ENCODE measurements around the gene CFAP46. TPM values are rescaled to one million over a fixed set of nuclear protein-coding genes. Genes with fewer than 3 reads are reported as not detected.

Gene CFAP46
- total RNA-seq, 2 experiments from 2014 or later: not detected

- ChIA-PET POLR2A (no interaction called here), CTCF (no interaction called here)
- Mint-ChIP-seq H3K36me3 (ENCODE audit: low read depth) (no peaks in the 10 kb centered on the region), H3K4me3 (no peak overlapping the region), H3K4me1 (ENCODE audit: low read depth) (no peaks in the 10 kb centered on the region), H3K9me3 (no peaks in the 10 kb centered on the region), H3K27me3 (peaks cover 10% of the 10 kb centered on the region), H3K27ac (no peak overlapping the region)
- H3K27me3 ChIP-seq (ENCODE audit: control insufficient read depth in 1 of 2, insufficient read depth in 2 of 2, low read length in 2 of 2): no peaks in the 10 kb centered on the region
- ATAC-seq (ENCODE audit: poor library complexity) (no peak), DNase-seq (no peak)
- intact Hi-C loops (cut with DNase I, micrococcal nuclease): no loop called here
- peaks cover 0 to 19% of the 10 kb centered on the region in 2 experiments for H3K9me3 ChIP-seq (ENCODE audit: control insufficient read depth in 1 of 2, insufficient read depth in 1 of 2, low read length in 2 of 2)
- TF ChIP-seq, protein P1, sequence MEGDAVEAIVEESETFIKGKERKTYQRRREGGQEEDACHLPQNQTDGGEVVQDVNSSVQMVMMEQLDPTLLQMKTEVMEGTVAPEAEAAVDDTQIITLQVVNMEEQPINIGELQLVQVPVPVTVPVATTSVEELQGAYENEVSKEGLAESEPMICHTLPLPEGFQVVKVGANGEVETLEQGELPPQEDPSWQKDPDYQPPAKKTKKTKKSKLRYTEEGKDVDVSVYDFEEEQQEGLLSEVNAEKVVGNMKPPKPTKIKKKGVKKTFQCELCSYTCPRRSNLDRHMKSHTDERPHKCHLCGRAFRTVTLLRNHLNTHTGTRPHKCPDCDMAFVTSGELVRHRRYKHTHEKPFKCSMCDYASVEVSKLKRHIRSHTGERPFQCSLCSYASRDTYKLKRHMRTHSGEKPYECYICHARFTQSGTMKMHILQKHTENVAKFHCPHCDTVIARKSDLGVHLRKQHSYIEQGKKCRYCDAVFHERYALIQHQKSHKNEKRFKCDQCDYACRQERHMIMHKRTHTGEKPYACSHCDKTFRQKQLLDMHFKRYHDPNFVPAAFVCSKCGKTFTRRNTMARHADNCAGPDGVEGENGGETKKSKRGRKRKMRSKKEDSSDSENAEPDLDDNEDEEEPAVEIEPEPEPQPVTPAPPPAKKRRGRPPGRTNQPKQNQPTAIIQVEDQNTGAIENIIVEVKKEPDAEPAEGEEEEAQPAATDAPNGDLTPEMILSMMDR (IDR thresholded peaks at IDR 0.05): no peak
- H3K4me3 ChIP-seq (ENCODE audit: low read length): no peak overlapping the region
- no peak overlapping the region for H3K27ac ChIP-seq (ENCODE audit: low read depth in 1 of 2, low read length in 2 of 2)
- no peaks in the 10 kb centered on the region for H3K36me3 ChIP-seq (ENCODE audit: insufficient read depth, low read length)
- no peaks in the 10 kb centered on the region for H3K4me1 ChIP-seq (ENCODE audit: insufficient read depth, low read length)
These were observed 42.1 kb downstream of the CFAP46 start for GRCh38 chr10:132900211-132900756.

GRCh38 chr10:132899751-132900065 lies 42.7 kb downstream of the CFAP46 start:
- Mint-ChIP-seq H3K27ac (no peak overlapping the region), H3K4me1 (ENCODE audit: low read depth) (no peaks in the 10 kb centered on the region), H3K9me3 (no peaks in the 10 kb centered on the region), H3K27me3 (peaks cover 5% of the 10 kb centered on the region), H3K4me3 (no peak overlapping the region), H3K36me3 (ENCODE audit: low read depth) (no peaks in the 10 kb centered on the region)
- Histone ChIP-seq H3K36me3 (ENCODE audit: insufficient read depth, low read length) (no peaks in the 10 kb centered on the region), H3K4me1 (ENCODE audit: insufficient read depth, low read length) (no peaks in the 10 kb centered on the region), H3K27ac (ENCODE audit: low read depth in 1 of 2, low read length in 2 of 2) (no peak overlapping the region), H3K9me3 (ENCODE audit: control insufficient read depth in 1 of 2, insufficient read depth in 1 of 2, low read length in 2 of 2) (peaks cover 0 to 16% of the 10 kb centered on the region in 2 experiments), H3K27me3 (ENCODE audit: control insufficient read depth in 1 of 2, insufficient read depth in 2 of 2, low read length in 2 of 2) (no peaks in the 10 kb centered on the region), H3K4me3 (ENCODE audit: low read length) (no peak overlapping the region)
- intact Hi-C loops (cut with DNase I, micrococcal nuclease): no loop called here
- TF ChIP-seq, protein P1 (IDR thresholded peaks at IDR 0.05): no peak
- ATAC-seq (ENCODE audit: poor library complexity) (no peak), DNase-seq (peak in 1 of 14 experiments; percentile 25)
- ChIA-PET POLR2A (no interaction called here), CTCF (no interaction called here)

GRCh38 chr10:132899054-132899750 lies 43.2 kb downstream of the CFAP46 start:
- Histone ChIP-seq H3K36me3 (ENCODE audit: insufficient read depth, low read length) (no peaks in the 10 kb centered on the region), H3K27me3 (ENCODE audit: control insufficient read depth in 1 of 2, insufficient read depth in 2 of 2, low read length in 2 of 2) (no peaks in the 10 kb centered on the region), H3K27ac (ENCODE audit: low read depth in 1 of 2, low read length in 2 of 2) (no peak overlapping the region), H3K4me3 (ENCODE audit: low read length) (no peak overlapping the region), H3K4me1 (ENCODE audit: insufficient read depth, low read length) (no peaks in the 10 kb centered on the region), H3K9me3 (ENCODE audit: control insufficient read depth in 1 of 2, insufficient read depth in 1 of 2, low read length in 2 of 2) (peaks cover 0 to 16% of the 10 kb centered on the region in 2 experiments)
- ATAC-seq (ENCODE audit: poor library complexity) (no peak), DNase-seq (peak in 1 of 14 experiments; percentile 25)
- no peak overlapping the region for H3K27ac Mint-ChIP-seq
- H3K4me3 Mint-ChIP-seq: no peak overlapping the region
- H3K9me3 Mint-ChIP-seq: no peaks in the 10 kb centered on the region
- no peaks in the 10 kb centered on the region for H3K36me3 Mint-ChIP-seq (ENCODE audit: low read depth)
- TF ChIP-seq, protein P1 (IDR thresholded peaks at IDR 0.05): no peak
- intact Hi-C loops (cut with DNase I, micrococcal nuclease): no loop called here
- CTCF ChIA-PET: no interaction called here
- peaks cover 9% of the 10 kb centered on the region for H3K27me3 Mint-ChIP-seq
- POLR2A ChIA-PET: no interaction called here
- no peaks in the 10 kb centered on the region for H3K4me1 Mint-ChIP-seq (ENCODE audit: low read depth)
